Ecto neural progenitor cell (in vitro differentiated cells): ENCODE data around the gene PLPPR4.
A peak's percentile ranks its signal among the peaks of the same experiment; 100 is the strongest.
"Not testable (repeated sequence)": the region's sequence is repeated elsewhere in the genome, so short reads cannot be mapped to it uniquely, and the experiment has no call there.

Experiments used
- DNase-seq: peaks from one replicate; pipeline ENCODE4 v3.0.0-alpha.2; 2018; ENCODE audit warnings: low spot score

Gene PLPPR4, protein sequence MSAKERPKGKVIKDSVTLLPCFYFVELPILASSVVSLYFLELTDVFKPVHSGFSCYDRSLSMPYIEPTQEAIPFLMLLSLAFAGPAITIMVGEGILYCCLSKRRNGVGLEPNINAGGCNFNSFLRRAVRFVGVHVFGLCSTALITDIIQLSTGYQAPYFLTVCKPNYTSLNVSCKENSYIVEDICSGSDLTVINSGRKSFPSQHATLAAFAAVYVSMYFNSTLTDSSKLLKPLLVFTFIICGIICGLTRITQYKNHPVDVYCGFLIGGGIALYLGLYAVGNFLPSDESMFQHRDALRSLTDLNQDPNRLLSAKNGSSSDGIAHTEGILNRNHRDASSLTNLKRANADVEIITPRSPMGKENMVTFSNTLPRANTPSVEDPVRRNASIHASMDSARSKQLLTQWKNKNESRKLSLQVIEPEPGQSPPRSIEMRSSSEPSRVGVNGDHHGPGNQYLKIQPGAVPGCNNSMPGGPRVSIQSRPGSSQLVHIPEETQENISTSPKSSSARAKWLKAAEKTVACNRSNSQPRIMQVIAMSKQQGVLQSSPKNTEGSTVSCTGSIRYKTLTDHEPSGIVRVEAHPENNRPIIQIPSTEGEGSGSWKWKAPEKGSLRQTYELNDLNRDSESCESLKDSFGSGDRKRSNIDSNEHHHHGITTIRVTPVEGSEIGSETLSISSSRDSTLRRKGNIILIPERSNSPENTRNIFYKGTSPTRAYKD

DNA sequence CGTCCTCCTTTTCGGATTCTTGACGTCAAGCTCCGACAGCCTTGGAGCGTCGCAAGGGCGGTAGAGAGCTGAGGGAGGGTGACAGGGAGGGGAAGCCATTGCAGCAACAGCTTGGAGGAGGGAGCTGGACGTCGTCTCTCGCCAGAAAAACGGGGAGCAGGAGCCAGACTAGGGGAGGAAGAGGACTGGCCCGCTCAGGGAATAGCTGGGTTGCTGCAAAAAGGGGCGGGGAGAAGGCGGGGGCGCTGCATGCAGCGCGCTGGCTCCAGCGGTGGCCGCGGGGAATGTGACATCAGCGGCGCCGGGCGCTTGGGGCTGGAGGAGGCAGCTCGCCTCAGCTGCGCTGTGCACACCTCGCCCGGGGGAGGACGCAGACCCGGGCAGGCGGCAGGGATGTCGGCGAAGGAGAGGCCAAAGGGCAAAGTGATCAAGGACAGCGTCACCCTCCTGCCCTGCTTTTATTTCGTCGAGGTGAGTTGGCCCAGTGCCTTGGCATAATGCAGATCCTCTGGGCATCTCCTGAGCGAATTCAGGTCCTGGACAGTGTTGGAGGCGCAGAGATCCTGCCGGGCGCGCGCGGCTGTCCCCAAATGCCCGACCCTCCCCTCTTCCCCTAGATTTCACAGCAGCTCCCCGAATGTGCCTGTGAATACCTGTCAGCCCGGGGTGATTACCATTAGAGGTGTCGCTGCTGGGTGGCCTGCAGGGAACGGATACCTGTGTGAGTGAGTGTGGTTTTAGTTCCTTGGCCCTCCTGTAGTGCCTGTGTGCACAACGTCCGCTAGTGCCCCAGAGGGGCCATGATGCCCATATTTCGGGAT is at the start of gene PLPPR4:
TSS of gene PLPPR4 (plus strand) at position 292 of the 821 bp plus-strand sequence. CDS start at position 394, 102 bp downstream.
- DNase-seq: peak; percentile 86

DNA sequence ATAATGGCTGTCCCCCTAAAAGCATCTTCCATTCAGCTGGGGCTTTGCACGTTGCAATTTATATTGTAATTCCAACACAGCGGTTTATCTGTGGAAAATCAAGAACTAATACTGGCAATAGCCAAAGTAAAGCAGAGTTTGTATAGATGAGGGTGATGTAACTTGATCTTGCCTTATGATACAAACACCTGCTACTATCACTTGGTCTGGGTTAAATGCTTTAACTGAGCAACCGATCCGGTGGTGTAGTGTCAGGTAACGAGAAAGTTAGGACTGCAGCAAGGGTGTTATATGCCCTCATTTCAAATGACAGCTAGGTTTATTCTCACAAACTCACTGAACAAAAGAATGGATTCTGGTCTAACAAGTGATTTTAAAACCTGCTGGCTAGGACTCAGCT is 47.3 kb upstream of the PLPPR4 start:
- DNase-seq: no peak

DNA sequence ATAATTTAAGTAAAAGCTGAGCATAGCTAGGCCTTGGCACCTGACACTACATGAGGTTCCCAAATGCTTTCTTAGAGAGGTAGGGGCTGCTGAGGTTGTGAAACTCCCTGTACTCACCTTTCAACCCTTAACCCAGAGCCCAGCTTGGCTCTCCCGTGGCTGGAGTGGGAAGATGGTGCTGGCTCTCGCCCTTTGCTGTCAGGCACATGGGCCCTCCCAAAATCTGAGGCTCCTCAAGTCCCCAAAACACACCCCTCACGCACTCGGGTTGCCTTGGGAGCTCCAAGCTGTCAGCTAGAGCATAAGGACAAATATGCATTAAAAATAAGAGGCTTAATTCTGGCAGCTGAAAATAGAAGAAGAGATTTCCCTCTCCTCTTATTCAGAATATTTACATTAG is 46.7 kb upstream of the PLPPR4 start:
- DNase-seq: no peak

DNA sequence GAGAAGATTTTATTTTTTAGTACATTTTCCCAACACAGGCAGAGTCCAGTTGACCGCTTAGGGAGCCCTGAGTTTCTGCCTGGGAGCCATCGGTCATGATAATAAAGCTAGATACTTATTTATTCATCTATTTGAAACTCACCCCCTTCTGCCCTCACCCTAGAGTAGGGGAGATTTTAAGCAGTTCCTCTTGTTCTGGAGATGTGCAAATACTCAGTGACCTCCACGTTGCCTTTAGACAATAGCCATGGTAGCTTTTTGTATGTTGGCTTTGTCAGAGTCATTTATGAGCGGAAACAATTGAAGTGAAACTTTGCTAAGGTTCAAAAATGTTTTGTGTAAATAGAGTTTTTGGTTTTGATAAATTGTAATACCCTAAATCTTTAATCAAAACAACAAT is 45.7 kb upstream of the PLPPR4 start:
- no peak for DNase-seq

DNA sequence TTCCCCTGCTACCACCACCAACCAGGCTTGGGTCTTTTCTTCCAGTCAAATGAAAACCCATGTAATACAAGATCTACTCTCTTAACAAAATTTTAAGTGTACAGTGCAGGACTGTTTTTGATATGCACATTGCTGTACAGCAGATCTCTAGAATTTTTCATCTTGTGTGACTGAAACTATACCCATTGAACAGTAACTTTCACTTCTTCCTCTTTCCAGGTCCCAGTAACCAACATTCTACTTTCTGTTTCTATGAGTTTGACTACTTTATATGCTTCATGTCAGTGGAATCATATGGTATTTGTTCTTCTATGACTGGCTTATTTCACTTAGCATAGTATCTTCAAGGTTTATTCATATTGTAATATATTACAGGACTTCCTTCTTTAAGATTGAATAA is 45.3 kb upstream of the PLPPR4 start:
- DNase-seq: no peak

DNA sequence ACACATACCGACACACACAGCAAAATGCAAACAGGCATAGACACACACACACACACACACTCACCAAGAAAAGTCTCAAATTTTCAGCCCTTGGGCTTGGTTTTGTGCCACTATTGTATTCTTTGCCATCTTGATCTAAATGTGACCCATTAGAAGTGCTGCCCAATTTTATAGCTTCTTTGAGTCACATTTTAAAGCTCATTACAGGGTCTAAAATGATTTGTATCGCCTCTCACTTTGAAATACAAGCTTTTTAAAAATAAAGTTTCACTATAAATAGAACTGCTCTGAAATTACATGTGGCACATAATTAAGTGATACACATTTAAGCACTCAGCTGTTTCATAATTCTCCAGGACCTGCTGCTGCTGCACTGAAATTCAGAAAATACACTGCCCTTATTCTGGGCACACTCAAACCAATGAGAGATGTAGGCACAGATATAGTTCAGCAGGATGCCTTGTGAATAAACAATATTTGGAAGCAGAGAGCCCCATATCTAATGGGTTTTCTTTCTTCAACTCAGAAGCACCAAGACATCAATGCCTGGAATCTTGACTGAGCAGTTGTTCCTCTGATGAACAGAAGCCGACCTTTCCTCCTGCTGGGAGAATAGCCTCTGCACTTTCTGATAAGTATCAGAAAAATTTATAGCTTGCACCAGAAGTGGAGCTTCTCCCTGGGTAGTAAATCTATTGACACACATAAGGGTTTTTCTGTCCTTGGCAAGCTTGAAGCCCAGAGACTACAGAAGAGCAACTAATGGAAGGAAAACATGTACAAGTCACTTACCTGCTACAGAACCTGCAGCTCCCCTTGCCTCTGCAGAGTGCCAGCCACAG is 37.0 kb upstream of the PLPPR4 start:
- DNase-seq: no peak

DNA sequence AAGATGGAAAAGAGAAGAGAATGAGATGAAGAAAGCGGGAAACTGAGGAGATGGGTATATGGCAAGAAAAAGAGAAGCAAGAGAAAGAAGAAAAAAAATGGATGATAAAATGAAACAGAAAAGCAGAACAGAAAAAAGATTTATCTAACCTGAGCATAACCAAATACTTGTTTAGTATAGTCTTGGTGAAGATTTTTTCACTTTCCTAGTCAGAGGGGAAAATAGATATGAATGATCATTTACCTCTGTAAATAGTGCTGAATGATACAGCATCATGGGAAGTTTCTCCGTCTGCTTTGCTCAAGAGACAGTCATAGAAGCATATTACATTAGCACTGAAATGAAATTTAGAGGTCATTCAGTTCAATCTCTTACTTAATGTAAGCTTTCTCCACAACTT is 36.1 kb upstream of the PLPPR4 start:
- DNase-seq: no peak

DNA sequence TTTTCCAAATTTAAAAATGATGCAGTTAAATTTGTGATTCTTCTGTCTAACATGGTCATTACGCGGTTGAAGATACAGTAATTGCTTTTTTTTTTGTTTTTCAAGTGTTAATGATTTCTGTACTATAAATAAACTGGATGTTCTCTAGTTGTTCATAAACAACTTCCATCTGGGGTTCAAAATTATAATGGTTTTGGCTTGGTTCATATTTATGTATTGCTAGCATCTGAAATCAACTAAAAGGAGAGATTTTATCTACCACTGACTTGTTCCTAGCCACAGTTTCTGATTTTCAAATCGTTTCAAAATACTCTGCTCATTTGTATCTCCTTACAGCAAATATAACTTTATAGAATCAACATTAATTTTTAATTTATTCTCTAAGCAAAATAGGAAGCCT is 35.2 kb upstream of the PLPPR4 start:
- no peak for DNase-seq

DNA sequence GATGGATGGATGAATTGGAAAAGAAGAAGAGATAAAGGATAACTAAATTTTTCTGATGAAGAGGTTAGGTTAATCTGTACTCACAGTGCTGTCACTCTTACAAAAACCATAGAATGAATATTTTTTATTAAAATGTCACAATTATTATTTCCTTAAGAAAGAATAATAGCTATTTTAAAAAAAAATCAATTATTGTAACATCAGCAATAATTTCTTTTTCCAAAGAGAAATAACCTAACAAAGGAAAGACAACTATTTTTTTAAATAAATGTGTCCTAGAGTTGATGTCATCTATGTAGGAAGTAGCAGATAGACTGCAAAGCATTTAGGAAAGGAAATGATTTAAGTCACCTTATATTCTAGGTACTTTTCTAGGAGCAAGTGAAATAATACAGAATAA is 33.6 kb upstream of the PLPPR4 start:
- no peak for DNase-seq

DNA sequence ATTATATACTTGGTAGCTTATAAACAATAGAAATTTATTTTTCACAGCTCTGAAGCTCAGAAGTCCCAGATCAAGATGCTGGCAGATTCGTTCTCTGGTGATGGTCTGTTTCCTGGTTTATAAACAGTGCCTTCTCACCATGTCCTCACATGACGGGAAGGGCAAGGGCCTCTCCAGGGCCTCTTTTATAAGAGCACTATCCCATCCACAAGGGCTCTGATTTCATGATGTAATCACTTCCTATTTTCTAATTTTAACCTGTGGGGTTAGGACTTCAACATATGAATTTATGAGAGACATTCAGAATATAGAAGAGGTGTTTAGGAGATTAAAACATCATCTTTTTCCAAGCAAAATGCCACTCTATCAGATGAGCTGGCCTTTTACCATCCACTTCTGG is 32.1 kb upstream of the PLPPR4 start:
- no peak for DNase-seq

DNA sequence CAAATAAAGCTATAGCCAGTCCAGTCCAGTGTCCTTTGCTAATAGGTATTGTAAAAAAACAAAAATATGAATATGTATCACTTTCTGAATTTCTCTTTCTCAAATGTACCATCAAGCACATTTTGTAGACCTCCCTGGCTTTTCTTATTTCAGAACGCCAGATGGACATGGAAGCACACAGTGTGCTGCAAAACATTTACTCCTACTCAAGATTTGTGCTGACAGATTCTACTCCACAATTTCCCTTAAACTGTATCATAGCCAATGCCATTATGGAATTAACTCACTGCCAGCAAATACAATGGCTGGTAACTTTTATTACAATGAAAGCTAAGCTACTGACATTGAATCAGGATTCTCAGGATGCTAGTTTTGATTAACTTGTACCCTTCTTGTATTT is 30.8 kb upstream of the PLPPR4 start:
- no peak for DNase-seq

DNA sequence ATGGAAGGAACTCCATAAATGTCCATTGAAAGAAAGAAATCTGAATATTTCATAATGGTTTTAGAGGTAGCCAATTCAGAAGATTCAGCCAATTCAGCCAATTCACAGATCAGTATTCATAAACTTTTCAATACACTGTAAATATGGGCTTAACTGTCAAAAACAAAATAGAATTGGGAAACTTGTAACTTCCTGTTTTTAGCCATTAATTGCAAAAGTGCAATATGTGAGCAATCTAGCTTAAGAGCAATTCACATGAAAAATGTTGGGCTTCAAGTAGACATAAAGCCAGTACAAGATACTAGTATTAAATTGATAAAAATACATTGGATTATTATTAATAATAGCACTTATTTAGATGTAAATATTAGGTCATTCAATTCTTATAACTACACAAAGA is 27.5 kb upstream of the PLPPR4 start:
- no peak for DNase-seq

DNA sequence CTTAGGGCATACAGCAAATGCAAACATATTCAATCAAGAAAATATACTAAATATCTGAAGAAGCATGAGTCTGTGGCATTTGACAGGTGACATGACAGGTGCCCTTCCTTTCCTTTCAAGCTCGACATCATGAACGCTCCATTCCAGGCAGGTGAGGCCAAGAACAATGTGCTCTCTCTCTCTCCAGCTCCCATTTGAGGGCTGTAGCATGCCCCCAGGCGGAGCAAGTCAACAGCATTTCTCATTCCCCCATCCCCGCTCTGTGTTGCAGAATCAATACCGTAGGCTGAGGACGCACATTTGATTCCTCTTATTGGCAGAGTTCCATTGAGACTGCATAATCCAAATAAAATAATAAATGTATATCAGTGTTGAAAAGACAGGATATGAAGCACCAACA is 24.6 kb upstream of the PLPPR4 start:
- no peak for DNase-seq

DNA sequence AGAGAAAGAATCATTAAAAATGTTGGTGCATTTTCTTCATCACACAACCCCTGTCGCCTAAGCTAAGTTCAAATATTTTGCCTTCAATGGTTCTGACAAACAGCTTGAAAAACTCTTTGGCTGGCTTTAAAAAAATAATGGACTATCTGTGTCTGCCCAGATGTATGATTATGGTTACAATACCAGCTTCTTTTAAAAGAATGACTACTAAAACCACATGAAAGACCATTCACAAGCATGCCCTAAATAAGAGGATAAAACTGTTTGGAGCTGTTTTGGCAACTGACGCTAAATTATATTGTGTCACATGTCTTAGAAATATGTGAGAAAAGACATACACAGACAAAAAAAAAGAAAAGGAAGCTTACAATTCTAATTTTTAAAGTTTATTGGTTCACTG is 23.7 kb upstream of the PLPPR4 start:
- DNase-seq: no peak

DNA sequence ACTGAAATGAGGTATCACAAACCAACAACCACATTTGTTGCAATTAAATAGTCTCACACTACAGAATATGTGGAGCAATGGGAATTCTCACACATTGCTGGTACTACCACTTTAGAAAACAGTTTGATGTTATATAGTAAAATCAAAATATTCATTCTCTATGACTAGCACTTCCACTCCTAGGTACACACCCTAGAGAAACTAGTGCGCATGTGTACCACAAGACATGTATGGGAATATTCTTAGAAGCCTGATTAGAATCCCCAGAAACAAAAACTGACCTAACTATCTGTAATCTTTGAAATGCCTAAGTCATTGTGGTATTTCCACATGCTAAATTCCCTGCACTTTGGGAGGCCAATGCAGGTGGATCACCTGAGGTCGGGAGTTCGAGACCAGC is 18.1 kb upstream of the PLPPR4 start:
- DNase-seq: no peak

DNA sequence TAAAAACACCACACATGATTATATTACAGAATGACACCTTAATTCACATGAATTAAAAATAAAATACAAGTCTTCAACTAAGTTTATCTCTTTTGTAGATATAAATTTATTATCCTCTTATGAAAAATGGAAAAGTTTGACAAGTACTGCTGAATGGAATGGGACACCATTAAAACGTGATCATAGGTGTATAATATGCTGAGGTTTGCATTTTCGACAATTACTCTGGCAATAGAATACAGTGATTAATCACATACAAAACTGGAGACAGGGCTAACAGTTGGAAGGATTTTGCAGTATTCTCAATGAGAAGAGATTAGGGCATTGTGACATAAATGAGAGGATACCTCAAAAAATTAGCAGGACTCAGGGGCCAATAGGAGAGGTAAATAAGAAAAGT is 17.1 kb upstream of the PLPPR4 start:
- DNase-seq: no peak

DNA sequence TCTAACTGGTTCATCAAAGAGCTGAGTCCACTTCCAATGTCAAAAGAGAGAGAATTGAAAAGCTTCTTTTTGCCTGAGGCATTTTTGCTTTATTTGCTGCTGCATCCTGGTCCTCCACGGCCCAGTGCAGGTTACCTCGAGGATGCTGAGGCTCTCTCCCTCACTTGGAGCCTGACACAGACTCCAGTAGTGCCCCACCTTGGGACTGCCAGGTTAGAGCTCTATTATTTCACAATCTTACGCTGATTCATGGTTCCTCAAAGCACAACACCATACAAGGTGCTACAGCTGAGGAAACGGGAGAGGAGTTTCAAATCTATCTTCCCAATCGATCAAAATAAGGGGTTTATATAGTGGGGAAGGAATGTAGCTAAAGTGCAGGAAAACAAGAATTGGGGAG is 13.6 kb upstream of the PLPPR4 start:
- DNase-seq: no peak

DNA sequence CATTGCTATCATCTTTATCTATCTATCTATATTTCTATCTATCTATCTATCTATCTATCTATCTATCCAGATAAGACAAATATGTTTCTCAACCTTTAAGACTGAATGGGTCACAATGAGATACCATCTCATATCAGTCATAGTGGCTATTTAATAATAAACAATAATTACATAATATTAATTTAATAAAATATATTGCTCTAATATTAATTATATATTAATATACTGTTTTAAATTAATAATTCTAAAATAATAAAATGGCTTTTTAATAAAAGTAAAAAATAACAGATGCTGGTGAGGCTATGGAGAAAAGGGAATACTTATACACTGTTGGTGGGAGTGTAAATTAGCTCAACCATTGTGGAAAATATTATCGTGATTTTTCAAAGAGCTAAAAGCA is 13.0 kb upstream of the PLPPR4 start:
- no peak for DNase-seq

DNA sequence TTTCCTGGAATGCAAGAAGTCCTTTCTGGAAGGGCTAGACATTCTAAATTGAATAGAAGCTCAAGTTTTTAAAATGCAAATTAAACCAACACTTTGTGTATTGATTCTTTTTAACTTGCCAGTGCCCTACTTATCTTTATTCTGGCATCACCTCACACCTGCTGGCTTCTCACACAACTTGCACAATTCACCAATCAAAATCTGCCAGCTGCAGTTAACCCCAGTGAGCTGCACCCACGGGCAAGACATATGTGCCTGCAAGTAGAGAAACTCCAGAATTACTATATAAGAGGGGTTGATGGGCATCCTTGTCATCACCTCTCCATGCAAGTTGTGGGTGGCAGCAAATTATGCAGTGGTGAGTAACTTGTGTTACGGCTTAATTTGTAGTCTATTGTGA is 11.7 kb upstream of the PLPPR4 start:
- no peak for DNase-seq

DNA sequence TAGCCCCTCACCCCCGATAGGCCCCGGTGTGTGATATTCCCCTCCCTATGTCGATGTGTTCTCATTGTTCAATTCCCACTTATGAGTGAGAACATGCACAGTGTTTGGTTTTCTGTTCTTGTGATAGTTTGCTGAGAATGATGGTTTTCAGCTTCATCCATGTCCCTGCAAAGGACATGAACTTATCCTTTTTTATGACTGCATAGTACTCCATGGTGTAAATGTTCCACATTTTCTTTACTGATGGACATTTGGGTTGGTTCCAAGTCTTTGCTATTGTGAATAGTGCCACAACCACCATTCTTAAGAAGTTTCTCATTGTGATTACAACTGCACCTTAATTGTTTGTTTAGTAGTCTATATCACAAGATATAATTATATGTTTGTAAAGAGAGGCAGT is 3.9 kb upstream of the PLPPR4 start:
- not testable (repeated sequence) for DNase-seq

DNA sequence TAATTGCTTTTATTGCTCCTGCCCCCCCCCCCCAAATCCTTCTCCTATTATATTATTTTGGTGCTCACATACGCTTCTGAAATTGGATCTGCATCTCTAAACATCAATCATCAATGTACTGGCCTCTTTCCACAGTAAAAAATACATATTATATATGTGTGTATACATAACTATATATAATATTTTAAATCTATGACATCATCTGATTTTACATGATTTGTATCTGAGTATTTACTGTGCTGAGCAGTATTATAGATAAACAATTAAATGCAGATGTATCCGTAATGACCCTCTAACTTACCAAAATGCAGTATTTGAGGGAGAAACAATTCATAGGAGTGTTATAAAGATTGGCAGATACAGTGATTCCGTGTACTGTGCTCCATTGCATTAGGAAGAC is 832 bp downstream of the PLPPR4 start:
- no peak for DNase-seq

DNA sequence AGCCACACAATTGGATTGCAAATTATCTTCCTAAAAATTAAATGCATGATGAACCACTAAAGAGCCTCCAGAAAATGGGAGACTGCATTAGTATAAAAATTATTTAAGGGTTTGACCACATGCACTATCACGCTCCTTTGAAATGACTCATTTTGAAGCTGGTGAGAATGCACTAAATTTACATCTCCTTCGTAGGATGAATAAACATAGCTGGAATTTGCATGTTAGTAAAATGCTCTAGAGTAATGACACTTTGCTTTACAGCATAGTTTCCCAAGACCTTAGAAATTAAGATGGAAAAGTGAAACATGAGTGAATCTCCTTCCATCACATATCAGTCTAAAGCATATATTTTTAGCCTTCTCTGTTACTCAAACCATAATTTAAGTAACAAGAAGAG is 2.4 kb downstream of the PLPPR4 start:
- no peak for DNase-seq
